Dermis blood vessel endothelial cell (primary cell): ENCODE results near the gene TPPP. TPM values are rescaled to one million over a fixed set of nuclear protein-coding genes. Genes with fewer than 3 reads are reported as not detected.
"Not testable (repeated sequence)": the region's sequence is repeated elsewhere in the genome, so short reads cannot be mapped to it uniquely, and the experiment has no call there.

ENCODE experiments used
- DNase-seq: peaks from one replicate; pipeline ENCODE4 v3.0.0; 2010
- total RNA-seq: library from RNA; depleted of rRNA; stranded (reverse); fragments of >200 nt; gene quantifications from 2 replicates; pipeline ENCODE4 v1.2.3, GENCODE V29; 2014

The TPPP gene
- total RNA-seq: under 0.01 and 0.14 TPM in 2 replicates

DNA sequence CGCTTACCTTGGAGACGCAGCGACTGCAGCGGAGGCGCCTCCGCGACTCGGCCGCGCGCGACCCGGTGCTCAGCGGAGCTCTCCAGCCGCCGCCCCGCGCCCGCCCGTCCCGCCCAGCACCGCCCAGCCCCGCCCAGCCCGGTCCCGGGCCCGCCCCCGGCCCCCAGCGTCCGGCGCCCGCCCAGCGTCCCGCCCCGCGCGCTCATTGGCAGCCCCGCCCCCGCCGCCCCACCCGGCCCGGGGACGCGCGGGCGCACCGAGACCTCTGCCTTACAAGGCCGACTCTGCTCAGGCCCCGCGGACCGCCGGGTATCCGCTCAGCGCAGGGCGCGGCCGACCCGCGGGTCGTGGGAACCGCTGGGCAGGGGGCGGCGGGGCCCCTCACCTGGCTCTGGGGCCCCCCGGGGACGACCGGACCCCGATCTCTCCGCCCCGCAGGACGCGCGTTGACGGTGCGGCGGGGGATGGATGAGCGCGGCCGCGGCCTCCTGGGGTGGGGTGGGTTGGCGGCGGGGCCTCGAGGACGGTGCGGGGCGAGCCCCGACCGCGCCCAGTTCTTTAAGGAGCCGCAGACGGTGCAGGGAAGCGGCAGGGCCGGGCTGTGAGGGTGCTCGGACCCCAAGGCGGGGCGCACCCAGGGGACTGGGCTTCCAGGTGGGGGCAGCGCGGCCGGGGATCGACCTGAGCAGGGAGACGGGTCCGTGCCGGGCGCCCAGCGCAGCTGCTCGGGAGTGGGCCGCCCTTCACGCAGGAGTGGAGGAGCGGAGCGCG is at the start of gene TPPP:
Gene TPPP (minus strand): TSS at position 82 of the 771 bp plus-strand sequence. CDS start 15,292 bp downstream, outside the sequence.
- peak; percentile 44 for DNase-seq

DNA sequence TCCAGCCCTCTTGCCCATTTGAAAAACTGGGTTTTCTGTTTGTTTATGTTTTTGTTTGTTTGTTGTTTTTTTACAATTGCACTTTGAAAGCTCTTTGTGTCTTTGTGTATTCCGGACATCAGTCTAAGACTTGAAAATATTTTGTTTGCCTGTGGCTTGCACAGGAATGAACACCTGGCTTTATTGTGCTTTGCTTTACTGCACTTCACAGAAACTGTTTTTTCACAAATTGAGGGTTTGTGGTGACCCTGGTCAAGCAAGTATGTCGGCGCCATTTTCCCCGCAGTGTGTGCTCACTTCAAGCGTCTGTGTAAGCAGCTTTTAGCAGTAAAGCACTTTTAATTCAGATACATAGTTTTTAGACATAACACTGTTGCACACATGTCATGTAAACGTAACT is 49.1 kb upstream of the TPPP start:
- not testable (repeated sequence) for DNase-seq

DNA sequence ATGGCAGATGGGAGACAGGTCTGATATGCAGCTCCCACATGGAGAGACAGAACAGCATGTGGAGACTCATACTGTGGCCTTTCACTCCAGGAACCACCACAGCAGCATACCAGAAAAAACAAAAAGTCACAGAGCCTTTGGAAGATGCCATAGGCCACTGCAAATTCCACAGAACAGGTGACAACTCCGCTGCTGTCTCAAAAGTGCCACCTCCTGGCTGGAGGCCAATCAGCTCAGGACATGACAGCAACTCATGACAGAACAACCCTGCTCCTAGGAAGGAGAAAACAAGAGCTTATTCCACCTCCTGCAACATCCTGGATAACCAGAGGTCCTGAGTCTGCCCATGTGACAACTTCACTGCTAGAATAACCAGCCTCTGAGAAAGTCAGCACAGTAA is 41.0 kb upstream of the TPPP start:
- not testable (repeated sequence) for DNase-seq

DNA sequence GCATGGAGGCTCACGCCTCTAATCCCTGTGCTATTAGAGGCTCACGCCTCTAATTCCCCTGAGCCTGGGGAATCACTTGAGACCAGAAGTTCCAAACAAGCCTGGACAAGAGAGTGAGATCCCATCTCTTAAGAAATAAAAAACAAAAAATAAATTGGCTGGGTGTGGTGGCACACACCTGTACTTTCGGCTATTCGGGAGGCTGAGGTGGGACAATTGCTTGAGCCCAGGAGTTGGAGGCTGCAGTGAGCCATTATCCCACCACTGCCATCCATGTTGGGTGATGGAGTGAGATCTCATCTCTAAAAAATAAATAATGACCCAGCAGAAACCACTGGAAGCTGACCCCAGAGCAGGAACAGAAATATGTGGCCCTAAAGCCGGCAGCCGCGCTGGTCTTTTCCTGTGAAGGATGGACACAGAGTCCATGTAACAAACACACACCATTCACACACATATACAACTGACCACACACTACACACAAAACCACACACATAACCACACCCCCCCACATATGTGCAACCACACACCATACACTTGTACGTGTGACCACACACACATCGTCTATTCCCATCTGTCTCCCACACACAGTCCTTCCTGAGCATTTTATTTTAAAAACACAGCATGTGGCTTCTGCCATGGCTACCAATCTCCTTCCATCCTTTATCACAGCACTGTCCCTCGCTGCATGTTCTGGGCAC is 39.8 kb upstream of the TPPP start:
- DNase-seq: not testable (repeated sequence)

DNA sequence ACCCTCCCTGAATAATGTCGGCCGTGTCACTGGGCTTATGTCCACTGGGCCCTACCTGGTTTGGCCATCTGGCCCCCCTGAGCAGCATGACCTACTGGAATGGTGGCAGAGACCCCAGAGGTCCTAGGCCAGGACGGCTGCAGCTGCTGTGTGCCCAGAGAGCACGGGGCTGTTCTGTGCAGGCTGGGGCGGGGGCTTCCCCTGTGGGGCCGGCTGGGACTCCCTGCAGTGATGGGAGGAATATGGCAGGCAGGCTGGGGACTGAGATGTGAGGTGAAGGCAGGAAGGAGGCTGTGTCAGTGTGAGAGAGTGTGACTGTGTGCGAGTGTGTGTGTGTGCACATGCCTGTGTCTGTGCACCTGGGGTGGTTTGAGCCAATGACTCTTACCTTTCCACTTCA is 36.1 kb upstream of the TPPP start:
- not testable (repeated sequence) for DNase-seq

DNA sequence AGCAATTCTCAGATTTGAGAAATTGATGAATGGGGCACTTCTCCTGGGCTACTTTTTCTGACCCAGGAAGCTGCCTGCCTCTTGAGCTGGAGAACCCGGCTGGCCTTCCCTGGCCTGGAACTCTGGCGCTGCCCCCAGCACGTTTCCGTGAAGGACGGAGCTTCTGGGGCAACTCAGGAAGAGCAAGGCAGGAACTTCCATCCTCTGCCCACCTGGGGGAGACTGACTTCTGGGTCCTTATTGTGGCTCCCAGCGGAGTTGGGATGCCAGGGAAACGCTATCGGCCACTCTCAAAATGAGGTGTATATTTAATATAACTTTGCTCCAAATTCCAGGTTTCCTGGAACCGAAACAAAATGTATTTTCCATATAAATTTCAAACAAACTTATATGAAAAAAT is 33.9 kb upstream of the TPPP start:
- not testable (repeated sequence) for DNase-seq

DNA sequence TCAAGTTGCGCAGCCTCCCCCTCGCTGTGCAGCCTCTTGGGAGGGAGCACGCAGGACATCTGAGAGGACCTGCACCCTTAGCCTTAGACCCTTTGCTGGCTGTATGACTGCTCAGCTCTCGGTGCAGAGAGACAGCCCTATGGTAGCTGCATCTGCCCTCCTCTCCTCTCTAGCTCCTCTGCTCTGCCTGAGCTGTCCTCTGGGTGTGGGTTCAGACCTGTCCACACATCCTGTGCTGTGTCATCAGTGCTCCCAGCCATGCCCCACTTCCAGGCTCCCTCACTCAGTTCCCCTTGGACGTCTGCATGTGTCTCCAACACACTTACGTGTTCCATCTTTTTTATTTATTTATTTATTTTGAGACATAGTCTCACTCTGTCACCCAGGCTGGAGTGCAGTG is 30.7 kb upstream of the TPPP start:
- DNase-seq: not testable (repeated sequence)

DNA sequence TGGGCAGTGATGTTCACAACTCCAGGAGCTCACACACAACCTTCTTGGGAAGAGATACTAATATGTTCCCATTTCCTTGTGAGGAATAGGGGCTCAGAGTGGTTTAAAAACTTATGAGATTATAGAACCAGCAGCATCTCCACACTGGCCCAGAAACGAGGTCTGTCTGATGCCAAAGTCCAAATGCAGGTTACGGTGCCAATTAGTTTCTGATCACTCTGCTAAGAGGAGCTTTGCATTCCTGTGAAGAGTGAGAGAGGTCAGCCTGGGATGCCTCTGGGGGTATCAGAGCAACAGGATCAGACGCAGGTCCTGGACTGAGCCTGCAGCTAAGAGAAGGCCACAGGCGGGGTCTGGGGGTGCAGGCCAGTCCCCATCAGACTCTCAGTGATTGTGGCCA is 30.2 kb upstream of the TPPP start:
- DNase-seq: not testable (repeated sequence)

DNA sequence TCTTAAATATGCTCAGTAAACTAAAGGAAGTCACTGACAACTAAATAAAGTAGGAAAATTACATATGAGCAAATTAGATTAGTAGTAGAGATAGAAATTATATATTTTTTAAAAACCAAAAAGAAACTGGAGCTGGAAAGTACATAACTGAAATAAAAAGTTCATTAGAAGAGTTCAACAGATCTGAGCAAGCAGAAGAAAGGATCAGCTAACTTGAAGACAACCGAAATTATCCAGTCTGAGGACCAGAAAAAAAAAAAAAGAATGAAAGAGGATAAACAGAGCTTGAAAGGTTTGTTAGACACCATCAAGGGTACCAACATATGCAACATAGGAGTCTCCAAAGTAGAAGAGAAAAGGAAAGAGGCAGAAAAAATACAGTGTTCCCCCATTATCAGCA is 26.2 kb upstream of the TPPP start:
- DNase-seq: not testable (repeated sequence)

DNA sequence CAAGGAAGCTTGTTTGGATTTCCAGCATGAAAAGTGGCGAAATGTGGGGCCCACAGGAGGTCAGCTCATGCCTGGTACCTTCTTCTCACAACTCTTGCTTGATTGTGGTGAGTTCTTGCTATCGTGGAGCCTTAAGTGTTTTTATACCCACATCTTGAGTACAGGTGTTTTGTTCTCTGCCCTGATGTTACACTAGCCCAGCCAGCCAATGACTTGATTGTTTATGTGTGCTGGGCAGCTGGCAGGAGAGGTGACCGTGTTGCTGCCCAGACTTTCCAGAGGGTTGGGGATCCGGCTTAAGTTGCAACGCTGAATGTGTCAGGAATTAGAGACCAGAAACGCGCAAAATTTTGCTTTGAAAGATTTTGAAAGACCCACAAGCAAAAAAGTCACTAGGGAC is 24.0 kb upstream of the TPPP start:
- no peak for DNase-seq

DNA sequence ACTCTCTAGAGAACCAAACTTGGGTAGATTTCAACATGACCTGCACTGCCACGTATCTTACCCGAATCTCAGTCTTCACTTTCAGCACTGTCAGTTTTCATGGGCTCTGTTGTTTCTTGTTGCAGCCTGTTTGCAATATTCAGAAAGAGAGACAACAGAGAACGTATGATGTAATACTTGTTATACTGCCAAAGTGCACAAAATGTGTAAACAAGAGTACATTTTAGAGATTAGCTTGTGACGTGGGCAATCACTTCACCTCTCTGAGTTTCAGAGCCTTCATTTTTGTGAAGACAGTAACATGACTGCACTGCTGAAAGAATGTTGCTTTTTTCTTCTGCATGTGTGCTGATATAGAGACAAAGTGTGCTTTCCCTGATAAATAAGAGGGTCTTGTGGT is 23.6 kb upstream of the TPPP start:
- DNase-seq: not testable (repeated sequence)

DNA sequence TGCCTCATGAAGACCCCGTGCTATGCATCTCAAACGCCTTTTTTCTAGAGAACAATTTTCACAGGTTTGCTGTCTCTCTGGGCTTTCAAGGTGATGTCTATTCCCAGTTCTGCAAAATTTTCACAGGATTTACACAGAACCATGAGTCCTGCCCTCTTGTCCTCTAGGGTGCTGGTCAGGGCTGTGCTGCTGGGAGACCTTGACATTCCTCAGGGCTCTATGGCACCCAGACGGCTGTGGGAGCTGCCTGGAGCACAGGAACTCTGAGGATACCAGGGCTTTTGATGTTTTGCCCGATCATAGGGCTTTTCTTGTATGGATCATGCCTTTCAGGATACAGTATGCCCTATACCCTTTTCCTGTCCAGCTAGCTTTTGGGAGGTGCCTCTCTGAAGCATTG is 22.5 kb upstream of the TPPP start:
- not testable (repeated sequence) for DNase-seq

DNA sequence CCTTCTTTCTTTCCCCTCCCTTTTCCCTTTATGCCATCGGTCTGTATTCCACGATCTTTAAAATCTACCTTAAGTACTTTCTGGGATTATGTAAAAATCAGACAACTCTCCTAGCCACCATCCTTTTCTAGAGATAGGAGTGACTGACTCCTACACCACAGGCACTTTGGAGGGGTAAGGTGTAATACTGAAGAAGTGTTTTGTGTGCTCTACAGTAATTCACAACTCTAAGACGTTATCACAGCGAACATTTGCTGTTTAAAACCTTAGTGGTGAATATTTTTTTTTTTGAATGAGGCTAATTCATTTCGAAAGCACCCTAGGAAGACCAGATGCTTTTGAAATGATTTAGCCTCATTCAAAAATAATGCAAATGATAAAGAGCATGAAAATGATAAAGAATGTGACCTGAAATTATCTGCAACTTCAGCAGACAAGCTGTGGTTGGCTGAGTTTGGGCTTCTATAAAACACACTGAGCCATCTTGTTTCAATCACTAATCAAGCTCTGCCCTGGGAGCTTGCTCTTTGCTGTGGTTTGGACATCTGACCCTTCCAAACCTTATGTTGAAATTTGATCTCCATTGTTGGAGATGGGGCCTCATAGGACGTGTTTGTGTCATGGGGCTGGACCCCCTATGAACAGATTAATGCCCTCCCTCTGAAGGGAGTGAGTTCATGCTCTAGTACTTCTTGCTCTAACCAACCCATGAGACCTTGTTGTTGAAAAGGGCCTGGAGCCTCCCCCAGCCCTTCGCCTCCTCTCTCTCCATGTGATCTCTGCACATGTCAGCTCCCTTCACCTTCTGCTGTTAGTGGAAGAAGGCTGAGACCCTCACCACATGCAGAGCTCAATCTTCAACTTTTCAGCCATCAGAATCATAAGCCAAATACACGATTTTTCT is 21.3 kb upstream of the TPPP start:
- not testable (repeated sequence) for DNase-seq

DNA sequence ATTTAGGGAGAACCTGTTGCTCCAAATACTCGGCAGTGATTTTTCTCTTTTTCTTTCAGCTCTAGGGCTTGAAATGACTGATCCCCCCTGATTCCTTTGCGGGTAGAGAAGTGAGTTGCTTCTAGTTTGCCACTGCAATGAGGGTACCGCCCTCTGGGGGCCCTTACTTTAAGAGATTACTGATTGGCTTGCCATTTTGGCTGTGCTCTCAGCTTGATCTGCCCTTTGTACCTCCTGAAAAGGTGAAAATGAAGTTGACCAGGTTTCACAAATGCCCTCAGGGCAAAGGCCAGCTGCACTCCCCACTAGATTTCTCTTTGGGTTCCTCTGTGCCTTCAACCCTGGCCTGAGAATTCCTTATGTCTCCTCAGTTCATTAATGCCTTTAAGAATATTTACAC is 20.5 kb upstream of the TPPP start:
- DNase-seq: not testable (repeated sequence)

DNA sequence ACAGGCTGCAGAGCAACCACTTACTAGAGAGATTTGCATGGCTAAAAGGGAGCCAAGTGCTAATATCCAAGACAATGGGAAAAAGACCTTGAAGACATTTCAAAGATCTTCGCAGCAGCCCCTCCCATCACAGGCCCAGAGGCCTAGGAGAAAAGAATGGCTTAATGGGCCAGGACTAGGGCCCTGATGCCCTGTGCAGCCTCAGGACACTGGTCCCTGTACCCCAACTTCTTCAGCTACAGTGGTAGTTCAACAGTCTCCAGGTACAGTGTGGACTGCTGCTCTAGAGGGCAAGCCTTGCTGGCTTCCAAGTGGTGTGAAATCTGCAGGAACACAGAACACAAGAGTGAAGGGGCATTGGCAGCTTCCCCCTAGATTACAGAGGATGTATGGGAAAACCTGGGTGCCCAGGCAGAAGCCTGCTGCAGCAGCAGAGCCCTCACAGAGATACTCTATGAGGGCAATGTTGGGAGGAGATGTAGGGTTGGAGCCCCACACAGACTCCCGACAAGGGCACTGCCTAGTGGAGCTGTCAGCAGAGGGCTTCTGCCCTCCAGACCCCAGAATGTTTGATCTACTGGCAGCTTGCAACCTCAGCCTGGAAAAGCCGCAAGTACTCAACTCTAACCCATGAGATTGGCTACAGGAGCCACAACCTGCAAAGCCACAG is 15.8 kb upstream of the TPPP start:
- DNase-seq: not testable (repeated sequence)

DNA sequence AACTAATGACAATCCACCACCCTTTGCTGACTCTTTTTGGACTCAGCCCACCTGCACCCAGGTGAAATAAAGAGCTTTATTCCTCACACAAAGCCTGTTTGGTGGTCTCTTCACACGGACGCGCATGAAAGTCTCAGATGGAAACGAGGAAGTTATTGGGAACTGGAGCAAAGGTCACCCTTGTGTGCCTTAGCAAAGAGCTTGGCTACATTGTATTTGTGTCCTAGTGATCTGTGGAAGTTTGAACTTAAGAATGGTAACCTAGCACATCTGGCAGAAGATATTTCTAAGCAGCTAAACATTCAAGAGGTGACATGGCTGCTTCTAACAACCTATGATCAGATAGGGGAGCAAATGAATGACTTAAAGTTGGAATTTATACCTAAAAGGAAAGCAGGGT is 15.2 kb upstream of the TPPP start:
- not testable (repeated sequence) for DNase-seq

DNA sequence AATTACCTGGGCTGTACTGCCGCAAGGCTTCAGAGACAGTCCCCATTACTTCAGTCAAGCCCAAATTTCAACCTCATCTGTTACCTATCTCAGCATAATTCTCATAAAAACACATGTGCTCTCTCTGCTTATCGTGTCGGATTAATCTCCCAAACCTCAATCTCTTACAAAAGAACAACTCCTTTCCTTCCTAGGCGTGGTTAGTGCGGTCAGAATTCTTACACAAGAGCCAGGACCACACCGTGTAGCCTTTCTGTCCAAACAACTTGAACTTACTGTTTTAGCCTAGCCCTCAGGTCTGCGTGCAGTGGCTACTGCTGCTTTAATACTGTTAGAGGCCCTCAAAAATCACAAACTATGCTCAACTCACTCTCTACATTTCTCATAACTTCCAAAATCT is 13.0 kb upstream of the TPPP start:
- DNase-seq: not testable (repeated sequence)

DNA sequence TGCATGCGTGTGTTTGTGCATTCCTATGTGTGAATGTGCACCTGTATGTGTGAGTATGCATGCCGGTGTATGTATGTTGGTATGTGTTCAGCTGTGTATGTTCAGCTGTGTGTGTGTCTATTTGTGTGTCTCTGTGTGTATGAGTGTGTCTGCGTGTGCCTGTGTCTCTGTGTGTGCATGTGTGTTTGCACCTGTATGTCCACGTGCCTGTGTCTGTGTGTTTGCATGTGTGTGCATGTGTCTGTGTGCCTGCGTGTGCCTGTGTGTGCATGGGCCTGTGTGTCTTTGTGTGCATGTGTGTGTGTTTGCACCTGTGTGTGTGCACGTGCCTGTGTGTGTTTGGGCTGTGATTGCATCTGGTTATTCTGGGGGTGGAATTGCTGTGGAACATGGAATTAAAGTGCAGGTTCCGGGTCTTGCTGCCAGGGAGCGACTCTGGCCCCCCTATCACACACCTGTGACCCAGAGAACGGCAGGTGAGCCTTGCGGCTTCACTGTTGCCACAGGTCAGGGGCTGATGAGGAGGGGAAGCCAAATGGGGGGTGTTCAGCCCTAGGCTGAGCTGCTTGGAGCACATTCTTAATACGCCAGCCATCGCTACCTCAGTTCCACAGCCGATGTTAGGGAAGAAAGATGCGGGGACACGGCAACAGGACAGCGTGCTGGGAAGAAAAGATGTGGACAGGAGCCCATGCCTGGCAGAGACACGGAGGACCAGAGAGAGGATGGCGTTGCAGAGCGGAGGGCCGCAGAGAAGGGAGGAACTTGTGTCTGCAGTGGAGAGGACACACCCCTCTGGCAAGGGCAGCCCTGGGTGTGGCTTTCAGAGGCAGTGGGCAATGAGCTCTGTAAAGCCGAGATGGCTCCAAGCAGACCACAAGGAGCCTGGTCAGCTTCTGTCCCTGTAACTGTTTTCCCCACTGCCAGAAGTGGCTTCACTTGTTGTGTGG is 3.9 kb upstream of the TPPP start:
- not testable (repeated sequence) for DNase-seq

DNA sequence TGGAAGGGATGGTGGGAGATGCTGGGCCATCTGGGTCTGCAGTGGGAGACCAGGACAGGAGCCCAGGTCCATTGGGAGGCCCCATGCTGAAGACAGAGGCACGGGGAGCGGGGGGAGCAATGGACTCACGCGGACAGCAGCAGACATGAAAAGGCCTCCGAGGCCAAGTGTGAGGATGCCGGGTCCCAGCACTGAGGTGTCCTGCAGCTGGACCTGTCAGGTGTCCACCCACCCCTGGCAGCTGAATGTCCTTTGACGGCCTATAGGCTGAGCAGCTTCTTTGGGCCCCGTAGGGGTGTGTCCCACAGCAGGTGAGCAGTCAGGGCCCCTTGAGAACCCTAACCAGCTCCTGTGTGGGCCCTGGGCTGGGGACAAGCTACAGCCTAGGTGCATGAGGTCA is 3.0 kb upstream of the TPPP start:
- not testable (repeated sequence) for DNase-seq

DNA sequence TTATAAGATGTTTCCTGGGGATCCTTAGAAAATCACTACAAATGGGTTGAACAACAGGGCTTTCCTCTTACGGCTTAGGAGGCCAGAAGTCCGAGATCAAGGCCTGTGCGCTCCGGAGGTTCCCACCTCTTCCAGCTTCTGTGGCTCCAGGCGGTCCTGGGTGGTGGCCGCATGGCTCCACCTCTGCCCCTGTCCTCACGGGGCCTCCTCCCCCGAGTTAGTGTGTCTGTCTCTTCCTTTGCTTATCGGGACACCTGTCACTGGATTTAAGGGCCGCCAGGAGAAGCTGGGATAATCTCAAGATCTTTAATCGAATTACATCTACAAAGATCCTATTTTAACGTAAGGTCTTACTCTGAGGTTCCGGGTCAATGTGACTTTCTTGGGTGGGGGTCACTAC is 2.3 kb upstream of the TPPP start:
- not testable (repeated sequence) for DNase-seq

DNA sequence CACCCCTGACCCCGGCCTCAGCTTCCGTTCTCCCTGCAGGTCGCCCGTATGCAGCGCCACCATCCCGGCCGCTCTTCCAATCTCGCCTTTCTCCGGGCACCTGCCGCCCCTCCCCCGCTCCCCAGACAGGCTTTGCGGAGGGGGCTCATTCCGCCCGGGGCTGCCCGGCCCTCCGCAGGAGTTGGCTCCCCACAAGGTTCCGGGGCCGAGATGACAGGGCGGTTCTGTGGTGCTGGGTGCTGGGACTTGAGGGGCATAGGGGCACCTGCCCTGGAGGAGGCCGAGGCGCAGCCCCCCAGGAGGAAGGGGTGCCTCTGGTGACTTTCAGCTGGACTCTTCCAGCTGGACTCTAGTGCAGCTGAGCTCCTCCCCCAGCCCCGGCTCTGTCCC is 885 bp upstream of the TPPP start:
- not testable (repeated sequence) for DNase-seq
